Measurements from ENCODE around the gene EBF4. TPM values are rescaled to one million over a fixed set of nuclear protein-coding genes. Genes with fewer than 3 reads are reported as not detected.
"Not testable (repeated sequence)": the region's sequence is repeated elsewhere in the genome, so short reads cannot be mapped to it uniquely, and the experiment has no call there.

Gene EBF4
- total and polyA plus RNA-seq, 4 donors: 10.2 to 91.0 (median 51.9) TPM

DNA sequence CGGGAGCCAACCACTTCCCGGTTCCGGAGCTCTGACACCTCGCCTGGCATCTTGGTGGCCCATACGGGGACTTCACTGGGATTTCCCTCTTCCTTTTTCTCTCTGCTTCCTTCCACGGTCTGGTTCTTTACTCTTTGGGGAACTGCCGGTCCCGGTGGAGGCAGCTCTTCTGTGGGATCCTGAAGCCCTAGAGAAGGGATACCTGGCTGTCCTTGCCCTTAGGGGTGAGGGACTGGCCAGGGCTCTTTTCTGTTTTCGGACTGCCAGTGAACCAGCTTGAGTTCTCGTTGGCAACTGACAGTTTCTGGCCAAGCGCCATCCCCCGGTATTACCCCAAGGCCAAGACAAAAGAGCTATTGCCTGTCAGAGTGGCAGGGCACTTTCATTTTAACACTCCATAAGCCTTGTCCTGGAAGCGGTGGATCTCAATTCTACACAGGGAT is 108.7 kb downstream of the EBF4 start:
- 10% methylated on average over 11 of the region's 13 CpGs for whole genome bisulfite sequencing (ENCODE audit: insufficient coverage)
- H3K4me3 ChIP-seq (ENCODE audit: low read depth, low read length): no peak overlapping the region

DNA sequence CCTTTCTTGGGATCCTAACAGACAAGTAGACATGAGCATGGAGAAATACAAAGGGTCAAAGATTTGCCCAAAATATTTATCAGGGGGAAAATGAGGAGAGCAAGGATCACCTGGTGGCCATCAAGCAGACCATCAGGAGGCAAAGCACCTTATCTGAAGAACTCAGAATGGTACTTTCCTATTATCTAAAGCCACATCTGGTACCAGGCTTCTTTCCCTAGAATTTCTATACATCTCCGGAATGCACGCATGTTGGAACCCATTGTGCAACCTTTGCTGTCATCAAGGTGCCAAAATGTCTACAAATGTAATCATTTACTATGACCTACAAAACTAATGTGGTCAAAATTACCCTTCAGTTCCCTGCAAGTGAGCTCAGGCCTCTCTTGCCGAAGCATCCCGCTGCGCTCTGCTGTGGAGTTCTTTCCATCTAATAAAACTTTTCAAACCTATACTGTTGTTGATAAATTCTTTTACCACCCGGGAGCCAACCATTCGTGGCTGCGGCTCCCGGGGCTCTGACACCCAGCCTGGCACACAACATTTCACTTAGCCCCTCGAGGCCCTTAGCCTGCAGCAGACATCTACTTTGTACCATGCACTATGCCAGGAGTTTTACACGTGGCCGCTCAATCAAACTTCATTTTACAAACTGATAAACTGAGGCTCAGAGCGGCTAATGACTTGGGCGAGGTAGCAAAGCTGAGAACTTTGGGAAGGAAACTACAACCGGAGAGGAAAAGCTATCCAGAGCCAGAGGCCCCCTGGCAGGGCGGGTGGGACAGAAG is 111.7 kb downstream of the EBF4 start:
- Histone ChIP-seq H3K4me3 (ENCODE audit: low read depth, low read length) (no peak overlapping the region), H3K36me3 (ENCODE audit: control insufficient read depth, insufficient read depth, low read length) (peaks cover 1% of the 10 kb centered on the region), H3K9me3 (ENCODE audit: control insufficient read depth, insufficient read depth, low read length) (no peaks in the 10 kb centered on the region), H3K27me3 (ENCODE audit: control insufficient read depth, insufficient read depth, low read length) (peaks cover 75% of the 10 kb centered on the region), H3K4me1 (ENCODE audit: control insufficient read depth, insufficient read depth, low read length) (peaks cover 27% of the 10 kb centered on the region), H3K27ac (ENCODE audit: low read depth, low read length) (no peak overlapping the region)
- no peak for DNase-seq (ENCODE audit: low read depth in 4 of 6, low spot score in 6 of 6)
- WGBS (ENCODE audit: insufficient coverage): 54% methylated on average over 15 of the region's 16 CpGs

More for the DNA sequence above, 108.7 kb downstream of the EBF4 start:
- DNase-seq (ENCODE audit: low read depth in 4 of 6, low spot score in 6 of 6): no peak
- H3K27ac ChIP-seq (ENCODE audit: low read depth, low read length): no peak overlapping the region
- peaks cover 65% of the 10 kb centered on the region for H3K27me3 ChIP-seq (ENCODE audit: control insufficient read depth, insufficient read depth, low read length)
- no peaks in the 10 kb centered on the region for H3K9me3 ChIP-seq (ENCODE audit: control insufficient read depth, insufficient read depth, low read length)
- peaks cover 24% of the 10 kb centered on the region for H3K36me3 ChIP-seq (ENCODE audit: control insufficient read depth, insufficient read depth, low read length)
- peaks cover 36% of the 10 kb centered on the region for H3K4me1 ChIP-seq (ENCODE audit: control insufficient read depth, insufficient read depth, low read length)

DNA sequence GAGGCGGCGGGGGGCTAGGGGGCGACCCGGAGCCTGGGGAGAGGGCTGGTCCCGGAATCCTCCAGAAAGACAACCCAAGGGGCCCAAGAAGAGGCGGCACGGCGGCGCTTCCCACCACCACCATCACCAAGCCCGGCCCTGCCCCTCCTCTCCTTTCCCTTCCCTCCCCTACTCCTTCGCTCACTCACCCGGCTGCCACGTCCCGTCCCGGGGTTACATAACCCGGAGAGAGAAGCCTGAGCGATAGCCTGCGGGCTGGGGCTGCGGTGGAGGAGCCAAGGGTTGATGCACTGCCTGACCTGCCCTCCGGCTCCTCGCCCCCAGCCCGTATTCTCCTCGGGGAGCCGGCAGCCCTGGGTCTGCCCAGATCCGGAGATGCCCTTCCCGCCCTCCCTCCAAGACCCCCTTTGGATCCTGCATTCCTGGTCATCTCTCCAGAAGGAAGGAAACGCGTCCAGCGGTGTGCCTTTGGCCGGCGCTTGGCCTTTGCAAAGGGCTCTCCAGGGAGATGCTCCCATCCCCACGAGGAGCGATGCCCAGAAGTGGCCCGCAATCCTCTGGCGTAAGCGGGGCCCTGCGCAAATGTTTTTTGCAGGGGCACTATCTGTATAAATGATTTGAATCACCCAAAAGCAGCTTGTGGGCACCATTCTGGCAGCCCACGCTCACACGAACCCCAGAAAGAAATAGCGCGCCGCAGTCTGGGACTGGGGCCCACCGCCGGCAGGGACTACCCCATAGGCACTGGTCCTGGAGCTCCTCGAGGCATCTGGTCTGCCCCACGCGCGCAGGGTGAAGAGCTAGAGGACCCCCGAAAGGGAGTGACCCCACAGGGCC is 112.5 kb downstream of the EBF4 start:
- Histone ChIP-seq H3K9me3 (ENCODE audit: control insufficient read depth, insufficient read depth, low read length) (no peaks in the 10 kb centered on the region), H3K36me3 (ENCODE audit: control insufficient read depth, insufficient read depth, low read length) (no peaks in the 10 kb centered on the region), H3K27ac (ENCODE audit: low read depth, low read length) (no peak overlapping the region), H3K27me3 (ENCODE audit: control insufficient read depth, insufficient read depth, low read length) (peaks cover 71% of the 10 kb centered on the region), H3K4me3 (ENCODE audit: low read depth, low read length) (no peak overlapping the region), H3K4me1 (ENCODE audit: control insufficient read depth, insufficient read depth, low read length) (peaks cover 19% of the 10 kb centered on the region)
- WGBS (ENCODE audit: insufficient coverage): 9% methylated on average over 46 of the region's 49 CpGs
- DNase-seq (ENCODE audit: low read depth in 4 of 6, low spot score in 6 of 6): no peak

DNA sequence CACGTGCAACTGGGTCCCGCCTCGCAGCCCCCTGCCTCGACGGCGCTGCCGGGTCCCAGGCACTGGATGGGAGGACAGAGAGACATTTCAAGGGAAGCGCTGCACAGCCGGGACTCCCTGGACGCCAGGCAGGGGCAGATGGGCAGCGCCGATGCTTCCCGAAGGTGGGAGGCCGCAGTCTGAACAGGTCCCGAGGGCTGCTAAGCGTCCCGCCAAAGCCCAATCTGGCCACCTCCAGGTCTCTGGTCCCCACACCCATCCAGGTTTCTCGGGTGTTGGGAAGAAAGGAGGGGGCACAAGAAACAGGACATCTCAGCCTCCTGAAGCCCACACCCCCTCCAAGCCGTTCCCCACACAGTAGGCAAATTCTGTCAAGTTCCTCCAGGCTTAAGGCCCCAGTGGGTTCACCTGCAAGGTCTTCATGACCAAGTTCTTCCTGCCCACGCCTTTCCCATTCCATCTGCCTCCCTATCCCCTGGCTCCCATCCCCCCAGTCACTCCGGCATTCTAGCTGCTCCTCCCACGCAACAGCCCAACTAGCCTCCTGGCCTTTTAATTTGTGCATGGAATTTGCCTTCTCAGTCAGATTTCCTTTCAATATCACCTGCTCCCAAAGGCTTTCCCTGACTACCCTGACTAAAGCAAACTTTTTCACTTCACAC is 113.2 kb downstream of the EBF4 start:
- DNase-seq (ENCODE audit: low read depth in 4 of 6, low spot score in 6 of 6): no peak
- H3K4me1 ChIP-seq (ENCODE audit: control insufficient read depth, insufficient read depth, low read length): peaks cover 17% of the 10 kb centered on the region
- H3K9me3 ChIP-seq (ENCODE audit: control insufficient read depth, insufficient read depth, low read length): no peaks in the 10 kb centered on the region
- H3K36me3 ChIP-seq (ENCODE audit: control insufficient read depth, insufficient read depth, low read length): no peaks in the 10 kb centered on the region
- H3K27ac ChIP-seq (ENCODE audit: low read depth, low read length): no peak overlapping the region
- no peak overlapping the region for H3K4me3 ChIP-seq (ENCODE audit: low read depth, low read length)
- 18% methylated on average over 15 of the region's 22 CpGs for WGBS (ENCODE audit: insufficient coverage)
- H3K27me3 ChIP-seq (ENCODE audit: control insufficient read depth, insufficient read depth, low read length): peaks cover 66% of the 10 kb centered on the region

DNA sequence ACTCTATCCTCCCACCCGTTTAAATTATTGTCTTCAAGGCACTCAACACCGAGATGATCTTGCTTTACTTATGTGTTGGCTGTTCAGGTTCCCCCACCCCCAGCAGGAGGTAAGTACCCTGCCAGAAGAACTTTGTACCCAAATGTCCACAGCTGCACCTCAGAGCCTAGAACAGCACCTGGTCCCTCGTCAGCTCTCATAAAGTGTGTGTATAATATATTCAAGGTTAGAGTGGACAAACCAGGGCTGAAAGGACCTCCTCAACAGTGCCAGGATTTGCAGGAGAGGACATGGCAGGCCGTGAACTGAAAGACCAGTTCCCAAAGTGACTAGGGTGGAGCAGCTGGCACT is 113.7 kb downstream of the EBF4 start:
- Histone ChIP-seq H3K27ac (ENCODE audit: low read depth, low read length) (no peak overlapping the region), H3K9me3 (ENCODE audit: control insufficient read depth, insufficient read depth, low read length) (no peaks in the 10 kb centered on the region), H3K4me3 (ENCODE audit: low read depth, low read length) (no peak overlapping the region), H3K36me3 (ENCODE audit: control insufficient read depth, insufficient read depth, low read length) (no peaks in the 10 kb centered on the region), H3K4me1 (ENCODE audit: control insufficient read depth, insufficient read depth, low read length) (peaks cover 12% of the 10 kb centered on the region), H3K27me3 (ENCODE audit: control insufficient read depth, insufficient read depth, low read length) (peaks cover 61% of the 10 kb centered on the region)
- WGBS (ENCODE audit: insufficient coverage): 29% methylated on average over 1 of the region's 4 CpGs
- DNase-seq (ENCODE audit: low read depth in 4 of 6, low spot score in 6 of 6): no peak

DNA sequence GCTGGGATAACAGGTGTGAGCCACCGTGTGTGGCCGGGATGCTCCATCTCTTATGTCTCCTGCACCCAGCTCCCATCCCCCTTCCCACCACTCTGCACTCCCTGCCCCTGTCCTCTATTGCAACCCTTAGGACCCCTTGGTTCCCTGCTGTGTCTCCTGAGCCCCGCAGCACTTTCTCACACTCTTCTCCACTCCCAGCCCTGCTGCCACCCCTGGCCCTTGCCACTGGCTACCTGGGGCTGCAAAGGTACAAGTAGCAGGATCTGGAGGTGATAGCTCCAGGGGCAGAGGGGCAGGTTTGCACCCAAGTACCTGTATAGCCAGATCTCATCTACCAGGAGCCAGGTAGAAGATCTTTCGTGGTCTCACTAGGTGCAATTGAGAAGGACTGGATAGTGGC is 114.4 kb downstream of the EBF4 start:
- Histone ChIP-seq H3K27me3 (ENCODE audit: control insufficient read depth, insufficient read depth, low read length) (peaks cover 55% of the 10 kb centered on the region), H3K9me3 (ENCODE audit: control insufficient read depth, insufficient read depth, low read length) (peaks cover under 1% of the 10 kb centered on the region), H3K27ac (ENCODE audit: low read depth, low read length) (no peak overlapping the region), H3K4me1 (ENCODE audit: control insufficient read depth, insufficient read depth, low read length) (peaks cover 11% of the 10 kb centered on the region), H3K36me3 (ENCODE audit: control insufficient read depth, insufficient read depth, low read length) (no peaks in the 10 kb centered on the region), H3K4me3 (ENCODE audit: low read depth, low read length) (no peak overlapping the region)
- DNase-seq (ENCODE audit: low read depth in 4 of 6, low spot score in 6 of 6): no peak
- WGBS (ENCODE audit: insufficient coverage): 74% methylated on average over 4 of the region's 4 CpGs

DNA sequence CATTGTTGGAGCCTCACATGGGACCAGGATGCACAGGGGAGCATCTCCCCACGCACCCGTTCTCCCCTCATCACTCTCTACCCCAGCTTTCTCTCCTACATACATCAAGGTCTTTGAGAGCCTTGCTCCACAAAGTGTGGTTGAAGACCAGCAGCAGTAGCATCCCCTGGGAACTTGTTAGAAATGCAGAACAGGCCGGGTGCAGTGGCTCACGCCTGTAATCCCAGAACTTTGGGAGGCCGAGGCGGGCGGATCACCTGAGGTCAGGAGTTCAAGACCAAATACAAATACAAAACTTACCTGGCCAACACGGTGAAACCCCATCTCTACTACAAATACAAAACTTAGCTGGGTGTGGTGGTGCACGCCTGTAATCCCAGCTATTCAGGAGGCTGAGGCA is 115.3 kb downstream of the EBF4 start:
- H3K4me3 ChIP-seq (ENCODE audit: low read depth, low read length); H3K9me3 ChIP-seq (ENCODE audit: control insufficient read depth, insufficient read depth, low read length); H3K36me3 ChIP-seq (ENCODE audit: control insufficient read depth, insufficient read depth, low read length); H3K27ac ChIP-seq (ENCODE audit: low read depth, low read length); DNase-seq (ENCODE audit: low read depth in 4 of 6, low spot score in 6 of 6): not testable (repeated sequence)
- Histone ChIP-seq H3K4me1 (ENCODE audit: control insufficient read depth, insufficient read depth, low read length) (peaks cover 11% of the 10 kb centered on the region), H3K27me3 (ENCODE audit: control insufficient read depth, insufficient read depth, low read length) (peaks cover 48% of the 10 kb centered on the region)
- 86% methylated on average over 7 of the region's 9 CpGs for WGBS (ENCODE audit: insufficient coverage)

DNA sequence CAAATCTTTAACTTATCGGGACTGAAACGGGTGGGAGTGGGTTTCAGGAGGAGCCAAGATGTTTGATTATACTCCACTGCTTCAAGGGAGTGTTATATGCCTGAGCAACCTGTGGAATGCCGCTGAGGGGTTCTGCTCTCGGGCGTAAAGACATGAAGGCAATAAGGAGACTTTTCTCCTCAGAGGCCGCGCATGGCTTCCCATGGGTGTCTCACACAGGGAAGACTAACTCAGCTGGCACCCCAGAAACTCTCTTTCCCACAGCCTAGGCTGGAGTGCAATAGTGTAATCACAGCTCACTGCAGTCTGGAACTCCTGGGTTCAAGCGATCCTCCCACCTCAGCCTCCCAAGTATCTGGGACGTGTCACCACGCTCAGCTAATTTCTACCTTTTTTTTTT is 117.1 kb downstream of the EBF4 start:
- Histone ChIP-seq H3K4me1 (ENCODE audit: control insufficient read depth, insufficient read depth, low read length) (peaks cover 11% of the 10 kb centered on the region), H3K27me3 (ENCODE audit: control insufficient read depth, insufficient read depth, low read length) (peaks cover 31% of the 10 kb centered on the region), H3K4me3 (ENCODE audit: low read depth, low read length) (no peak overlapping the region), H3K27ac (ENCODE audit: low read depth, low read length) (no peak overlapping the region), H3K9me3 (ENCODE audit: control insufficient read depth, insufficient read depth, low read length) (peaks cover 2% of the 10 kb centered on the region), H3K36me3 (ENCODE audit: control insufficient read depth, insufficient read depth, low read length) (no peaks in the 10 kb centered on the region)
- WGBS (ENCODE audit: insufficient coverage): 97% methylated on average over 7 of the region's 10 CpGs
- no peak for DNase-seq (ENCODE audit: low read depth in 4 of 6, low spot score in 6 of 6)

Measured in spinal cord (tissue), 10 donors.